GM21528 (cell line): Measurements from ENCODE around the gene ZBTB20.

Experiments
- ATAC-seq: cut with Tn5 transposase; IDR thresholded peaks from one replicate; pipeline ENCODE4 v1.9.1; 2021; ENCODE audit warnings: mild to moderate bottlenecking, moderate library complexity; ENCODE audit not compliant: unreplicated experiment, low FRiP score

ZBTB20 gene

DNA sequence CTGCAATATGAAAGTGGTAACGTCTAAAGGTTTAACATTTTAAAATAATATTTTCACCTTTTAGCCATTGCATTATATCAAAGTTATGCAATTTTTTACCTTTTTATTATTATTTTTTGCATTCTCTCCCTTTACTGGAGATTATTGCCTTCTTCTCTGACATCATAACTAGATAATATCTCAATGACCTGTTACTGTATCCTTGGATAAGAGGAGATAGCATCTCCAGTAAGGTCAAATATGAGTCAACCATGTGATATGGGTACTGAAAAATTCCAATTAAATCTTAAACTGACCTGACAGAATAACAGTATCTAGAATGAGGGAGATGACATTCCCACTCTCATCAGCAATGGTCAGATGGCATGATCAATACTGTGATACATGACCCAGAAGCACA, 108.3 kb downstream of the ZBTB20 start:
- ATAC-seq, result no peak

GRCh38 chr3:115022835-115023398, 124.2 kb downstream of the ZBTB20 start:
- no peak for ATAC-seq

GRCh38 chr3:115022199-115022598, 124.9 kb downstream of the ZBTB20 start:
- ATAC-seq, result no peak

DNA sequence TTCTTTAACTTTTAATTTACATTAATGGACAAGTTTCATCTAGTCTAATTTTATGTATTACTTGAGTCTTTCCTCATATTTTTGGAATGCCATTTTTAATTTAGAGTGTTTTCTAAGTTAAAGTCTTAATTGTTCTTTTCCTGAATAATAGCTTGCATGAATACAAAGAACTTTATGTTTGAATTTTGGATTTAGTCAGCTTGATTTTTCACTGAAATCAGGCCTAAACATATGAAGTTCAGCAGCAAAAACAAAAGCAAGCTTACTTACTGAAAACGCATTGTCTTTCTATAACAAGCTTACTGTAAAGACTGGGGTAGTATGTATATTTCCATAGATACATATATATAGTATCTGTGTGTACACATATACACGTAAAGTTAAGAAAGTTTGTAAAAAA, 126.0 kb downstream of the ZBTB20 start:
- ATAC-seq, result no peak

GRCh38 chr3:115019900-115020299, 127.2 kb downstream of the ZBTB20 start:
- ATAC-seq, result peak; percentile 61

GRCh38 chr3:115018694-115019093, 128.4 kb downstream of the ZBTB20 start:
- ATAC-seq, result no peak

DNA sequence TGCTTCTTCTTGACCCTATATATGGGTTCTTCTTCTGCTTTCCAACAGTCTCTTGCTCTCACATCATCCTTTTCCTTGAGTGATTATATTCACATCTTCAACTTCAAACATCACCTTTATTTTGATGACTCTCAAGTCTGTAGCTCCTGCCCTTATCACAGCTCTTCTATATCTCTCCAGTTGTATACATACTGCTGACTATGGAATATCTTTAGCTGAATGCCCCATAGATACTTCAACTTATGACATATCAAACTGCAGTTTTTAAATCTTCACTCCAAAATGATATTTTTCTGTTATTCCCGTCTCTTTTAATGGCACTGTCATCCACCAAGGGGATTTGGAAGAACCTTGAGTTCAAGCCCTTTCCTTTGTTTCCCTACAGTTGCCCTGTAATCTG, 139.1 kb downstream of the ZBTB20 start:
- no peak for ATAC-seq

DNA sequence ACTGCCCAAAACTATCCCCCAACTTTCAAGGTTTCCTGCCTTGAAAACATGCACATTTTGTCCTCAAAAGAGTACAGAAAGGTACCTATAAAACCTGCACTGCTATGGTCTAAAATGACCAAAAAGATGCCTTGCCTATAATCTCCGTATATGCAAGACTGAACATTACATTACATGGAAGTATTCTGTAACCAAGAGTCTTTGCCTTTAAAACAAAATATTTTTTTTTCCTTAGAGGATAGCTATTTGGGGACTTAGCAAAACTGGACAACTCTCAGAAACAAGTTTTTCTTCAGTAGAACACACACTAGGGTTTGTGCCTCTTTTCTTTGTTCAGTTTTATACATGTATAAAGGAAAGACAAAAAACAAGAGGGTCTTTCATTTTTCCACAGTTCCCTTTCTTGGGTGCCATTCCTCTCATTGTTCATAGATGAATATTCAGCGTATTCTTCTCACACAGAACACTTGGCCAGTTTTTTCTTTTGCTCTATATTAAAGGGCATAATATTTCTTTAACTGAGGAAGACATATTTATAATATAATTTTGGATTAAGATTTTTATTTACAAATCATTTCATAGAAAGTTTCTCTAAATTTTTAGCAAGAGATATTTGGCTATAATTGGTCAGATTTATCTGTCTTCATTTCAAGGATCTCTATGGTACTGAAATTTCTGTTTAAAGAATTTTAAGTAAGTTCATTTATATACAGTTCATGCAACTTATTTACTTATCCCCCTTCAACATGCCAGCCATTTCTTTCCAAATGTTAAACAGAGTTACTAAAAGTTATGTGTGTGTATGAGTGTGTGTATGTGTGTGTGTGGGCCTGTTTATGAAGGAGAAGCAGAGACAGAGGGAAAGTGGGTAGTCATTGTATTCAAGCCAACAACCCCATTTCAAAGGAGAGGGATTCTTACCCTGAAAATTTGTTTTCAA, 142.6 kb downstream of the ZBTB20 start:
- no peak for ATAC-seq

DNA sequence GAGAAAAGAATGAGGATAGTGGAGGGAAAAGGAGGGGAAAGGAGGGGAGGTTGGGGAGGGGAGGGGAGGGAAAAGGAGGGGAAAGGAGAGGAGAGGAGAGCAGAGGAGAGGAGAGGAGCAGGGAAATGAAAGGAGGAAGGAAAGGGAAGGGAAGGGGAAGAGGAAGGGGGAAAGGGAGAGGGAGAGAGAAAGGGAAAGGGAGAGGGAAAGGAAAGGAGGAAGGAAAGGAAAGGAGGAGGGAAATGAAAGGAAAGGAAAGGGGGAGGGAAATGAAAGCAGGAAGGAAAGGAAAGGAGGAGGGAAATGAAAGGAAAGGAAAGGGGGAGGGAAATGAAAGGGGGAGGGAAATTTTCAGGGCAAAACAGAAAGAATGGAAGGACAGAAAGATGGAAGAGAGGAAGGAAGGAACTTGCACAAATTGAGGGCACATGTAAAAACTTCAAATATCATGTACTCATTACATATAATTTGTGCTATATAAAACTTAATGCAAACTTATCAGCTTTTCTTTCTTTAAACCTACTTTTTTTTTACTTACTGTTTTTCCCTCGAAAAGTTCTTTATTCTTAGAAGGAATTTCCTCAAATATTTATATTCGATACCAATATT, 148.0 kb downstream of the ZBTB20 start:
- ATAC-seq, result no peak

- ATAC-seq, result no peak
Measured at GRCh38 chr3:114994554-114995341, 152.3 kb downstream of the ZBTB20 start.

DNA sequence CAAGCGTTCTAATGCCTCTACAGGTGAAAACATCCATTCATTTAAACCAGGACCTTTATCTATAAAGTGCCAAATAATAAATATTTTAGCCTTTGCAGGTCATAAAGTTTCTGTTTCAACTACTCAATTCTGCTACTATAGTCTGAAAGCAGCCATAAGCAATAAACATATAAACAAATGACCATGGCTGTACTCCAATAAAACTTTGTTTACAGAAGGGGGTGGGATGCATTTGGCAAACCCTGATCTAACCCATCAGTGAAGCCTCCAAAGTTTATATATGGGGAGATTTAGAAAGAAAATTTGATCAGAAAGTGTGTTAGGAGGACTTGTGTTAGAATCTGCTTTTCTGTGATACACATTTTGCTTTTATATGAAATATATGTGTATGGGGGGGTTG, 161.3 kb downstream of the ZBTB20 start:
- ATAC-seq, result no peak

DNA sequence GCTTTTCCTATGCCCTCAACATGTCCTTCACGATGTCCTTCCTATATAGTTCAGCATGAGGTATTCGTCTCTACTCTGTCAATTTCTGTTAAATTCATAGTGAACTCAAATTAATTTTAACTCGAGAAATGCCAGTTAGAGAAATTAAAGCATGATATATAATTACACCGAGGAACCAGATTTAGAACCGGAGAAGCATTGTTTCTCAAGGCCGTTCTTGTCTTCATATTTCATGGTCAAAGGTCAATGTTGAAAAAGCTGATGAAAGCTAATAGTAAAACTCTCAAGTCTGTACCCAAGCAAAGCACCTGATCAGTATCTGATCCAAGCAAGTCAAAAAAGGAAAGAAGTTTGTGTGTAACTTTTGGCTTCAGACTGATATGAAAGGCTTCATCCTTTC, 163.8 kb downstream of the ZBTB20 start:
- ATAC-seq, result no peak

GRCh38 chr3:114974387-114974786, 172.7 kb downstream of the ZBTB20 start:
- peak; percentile 97 for ATAC-seq

DNA sequence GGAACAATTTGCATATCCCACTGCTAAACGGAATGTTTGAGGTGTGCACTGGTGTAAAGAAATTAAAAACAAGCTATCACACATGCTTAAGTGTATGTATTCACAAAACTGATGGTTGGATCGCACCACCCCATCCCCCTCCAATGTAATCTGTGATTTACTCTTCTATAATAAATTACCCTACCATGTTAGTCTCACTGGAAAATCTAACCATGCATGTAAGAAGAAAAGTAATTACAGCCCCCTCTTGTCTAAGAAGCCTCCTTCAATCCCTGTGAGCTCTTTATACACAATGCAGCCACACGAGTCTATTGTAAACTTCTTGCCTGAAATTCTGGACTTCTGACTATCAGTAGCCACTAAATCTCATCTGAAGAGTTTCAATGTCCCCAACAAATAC, 173.6 kb downstream of the ZBTB20 start:
- no peak for ATAC-seq

- no peak for ATAC-seq
Measured at GRCh38 chr3:114967168-114967567, 179.9 kb downstream of the ZBTB20 start.

DNA sequence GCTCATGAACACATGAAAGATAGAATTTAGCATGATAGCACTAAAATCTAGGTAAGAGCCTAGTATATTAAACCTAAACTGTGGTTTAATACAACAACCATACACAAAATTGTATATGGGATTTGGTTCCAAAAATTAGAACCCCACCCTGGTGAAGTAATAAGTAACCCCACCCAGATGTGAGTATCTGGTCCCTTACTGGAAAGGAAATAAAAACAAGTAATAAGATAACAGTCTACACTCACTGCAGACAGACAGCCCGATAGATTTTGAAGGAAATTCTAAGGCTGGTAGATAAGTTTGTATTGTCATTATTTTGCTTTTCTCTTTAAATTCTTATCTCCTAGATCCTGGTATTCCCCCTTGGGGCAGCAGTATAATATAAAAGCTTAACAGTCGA, 184.9 kb downstream of the ZBTB20 start:
- no peak for ATAC-seq

- ATAC-seq, result no peak
Measured at GRCh38 chr3:114958930-114959329, 188.2 kb downstream of the ZBTB20 start.

- ATAC-seq, result no peak
Measured at GRCh38 chr3:114953800-114954199, 193.3 kb downstream of the ZBTB20 start.

DNA sequence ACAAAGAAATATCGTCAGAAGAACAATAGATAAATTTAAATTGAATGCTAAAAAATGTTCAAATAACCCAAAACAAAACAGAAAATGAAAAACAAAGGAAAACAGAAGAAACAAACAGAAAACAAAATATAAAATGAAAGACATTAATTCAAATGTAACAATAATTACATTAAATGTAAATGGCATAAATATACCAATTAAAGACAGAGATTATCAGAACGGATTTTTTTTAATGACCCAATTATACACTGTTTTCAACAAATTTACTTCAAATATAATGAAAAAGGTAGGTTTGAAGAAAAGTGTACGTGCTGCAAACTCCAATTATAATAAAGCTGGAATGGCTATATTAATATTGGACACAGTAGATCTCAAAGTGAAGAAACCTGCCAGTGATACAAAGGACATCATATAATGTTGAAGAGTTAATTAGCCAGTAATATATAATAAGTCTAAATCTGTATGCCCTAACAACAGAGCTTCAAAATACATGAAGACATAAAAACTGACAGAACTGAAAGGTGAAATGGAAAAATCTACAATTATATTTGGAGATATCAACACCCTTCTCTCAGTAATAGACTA, 193.8 kb downstream of the ZBTB20 start:
- no peak for ATAC-seq

DNA sequence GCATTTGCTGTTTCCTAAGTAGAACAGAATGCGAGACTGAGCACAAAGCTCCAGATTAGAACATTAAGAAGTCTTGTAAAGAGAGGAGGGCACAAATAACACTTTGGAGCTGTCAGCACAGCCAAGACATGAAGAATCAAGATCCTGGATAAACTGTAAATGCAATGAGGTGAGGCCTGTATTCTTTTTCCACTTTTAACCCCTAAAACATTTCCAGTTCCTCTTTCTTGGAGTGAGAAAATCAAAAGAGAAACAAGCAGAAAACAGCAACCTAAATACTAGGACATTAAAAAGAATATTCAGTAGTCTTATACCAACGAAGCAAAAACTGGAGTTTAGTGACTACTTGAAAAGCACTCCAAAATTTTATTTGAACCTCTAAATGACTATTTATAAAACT, 204.3 kb downstream of the ZBTB20 start:
- no peak for ATAC-seq
